ENCODE measurements around the gene ZDHHC11.

- TF ChIP-seq CTCF (conservative IDR thresholded peaks at IDR 0.05) (no peak), ZFX (IDR thresholded peaks at IDR 0.05) (no peak)
These were observed 9.1 kb upstream of the ZDHHC11 start for GRCh38 chr5:859798-860296.

Data from C4-2B (cell line).